ENCODE results near the gene CCDC27.

CCDC27 gene

DNA sequence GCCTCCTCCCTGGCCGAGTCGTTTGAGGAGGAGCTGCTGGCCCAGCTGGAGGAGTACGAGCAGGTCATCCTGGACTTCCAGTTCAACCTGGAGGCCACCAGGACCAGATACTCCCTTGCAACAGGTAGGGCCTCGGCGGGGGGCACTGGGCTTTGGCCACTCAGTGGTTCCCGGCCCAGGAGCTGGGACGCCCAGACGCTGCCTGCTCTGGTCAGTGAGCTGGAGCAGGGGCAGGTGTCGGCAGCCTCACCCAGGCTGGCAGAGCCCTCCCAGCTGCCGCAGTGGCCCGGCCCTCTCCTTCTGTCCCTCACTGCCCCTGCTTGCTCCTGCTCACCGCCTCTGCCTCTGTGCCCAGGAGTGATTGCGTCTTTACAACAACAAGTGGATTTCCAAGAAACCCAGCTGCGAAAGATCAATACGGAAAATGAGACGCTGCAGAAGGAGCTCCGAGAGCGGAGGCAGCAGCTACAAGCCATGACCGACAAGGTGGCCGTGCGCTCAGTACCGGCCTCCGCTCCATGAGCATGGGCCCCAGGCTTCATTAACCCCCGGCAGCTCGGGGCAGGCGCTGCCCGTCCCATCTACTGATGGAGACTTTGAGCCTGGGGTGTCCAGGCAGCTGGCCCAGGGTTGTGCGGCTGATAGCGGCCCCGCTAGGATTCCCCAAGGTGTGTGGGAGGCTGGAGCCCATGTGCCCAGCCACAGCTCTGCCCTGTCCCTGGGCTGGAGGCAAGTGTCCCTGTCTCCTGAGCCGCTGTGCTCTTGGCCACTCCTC, 11.3 kb downstream of the CCDC27 start:
- Histone ChIP-seq H3K4me3 (ENCODE audit: low read depth in 1 of 2, low read length in 2 of 2) (no peak overlapping the region), H3K36me3 (ENCODE audit: control insufficient read depth in 1 of 2, insufficient read depth in 2 of 2, low read length in 2 of 2) (no peaks in the 10 kb centered on the region), H3K4me1 (ENCODE audit: control insufficient read depth in 1 of 2, insufficient read depth in 2 of 2, low read length in 2 of 2) (no peaks in the 10 kb centered on the region), H3K27ac (ENCODE audit: low read length) (no peak overlapping the region), H3K9me3 (ENCODE audit: control insufficient read depth in 1 of 2, low read length in 2 of 2) (no peaks in the 10 kb centered on the region), H3K27me3 (ENCODE audit: low read depth, low read length) (no peaks in the 10 kb centered on the region)

DNA sequence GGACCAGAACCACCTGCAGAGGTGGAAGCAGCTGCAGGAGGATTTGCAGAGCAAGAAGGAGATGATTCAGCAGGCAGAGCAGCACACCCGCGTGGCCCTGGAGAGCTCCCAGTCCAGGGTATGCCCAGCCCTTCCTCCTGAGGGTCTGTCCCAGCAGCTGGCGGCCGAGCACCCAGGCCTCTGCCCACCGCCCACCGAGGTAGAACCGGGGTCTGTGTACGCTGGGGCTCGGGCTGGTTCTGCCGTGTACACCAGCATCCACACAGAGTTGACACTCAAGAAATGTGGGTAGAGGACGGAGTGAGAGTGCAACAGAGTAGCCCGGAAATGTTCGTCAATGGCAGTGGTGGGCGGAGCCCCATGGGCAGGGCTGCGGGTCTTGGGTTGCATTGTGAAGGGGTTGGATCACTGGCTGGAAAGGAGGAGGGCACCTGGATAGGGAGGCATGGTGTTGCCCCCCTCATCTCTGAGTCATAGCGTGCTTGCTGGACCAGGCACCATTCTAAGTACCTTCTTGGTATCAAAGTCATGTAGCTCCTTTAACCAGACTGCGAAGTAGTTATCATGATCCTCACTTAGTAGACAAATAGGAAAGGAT, 15.2 kb downstream of the CCDC27 start:
- H3K4me3 ChIP-seq (ENCODE audit: low read depth in 1 of 2, low read length in 2 of 2): no peak overlapping the region
- no peaks in the 10 kb centered on the region for H3K36me3 ChIP-seq (ENCODE audit: control insufficient read depth in 1 of 2, insufficient read depth in 2 of 2, low read length in 2 of 2)
- no peaks in the 10 kb centered on the region for H3K27me3 ChIP-seq (ENCODE audit: low read depth, low read length)
- no peak overlapping the region for H3K27ac ChIP-seq (ENCODE audit: low read length)
- H3K4me1 ChIP-seq (ENCODE audit: control insufficient read depth in 1 of 2, insufficient read depth in 2 of 2, low read length in 2 of 2): peaks cover 0 to 11% of the 10 kb centered on the region in 2 donors
- H3K9me3 ChIP-seq (ENCODE audit: control insufficient read depth in 1 of 2, low read length in 2 of 2): no peaks in the 10 kb centered on the region

DNA sequence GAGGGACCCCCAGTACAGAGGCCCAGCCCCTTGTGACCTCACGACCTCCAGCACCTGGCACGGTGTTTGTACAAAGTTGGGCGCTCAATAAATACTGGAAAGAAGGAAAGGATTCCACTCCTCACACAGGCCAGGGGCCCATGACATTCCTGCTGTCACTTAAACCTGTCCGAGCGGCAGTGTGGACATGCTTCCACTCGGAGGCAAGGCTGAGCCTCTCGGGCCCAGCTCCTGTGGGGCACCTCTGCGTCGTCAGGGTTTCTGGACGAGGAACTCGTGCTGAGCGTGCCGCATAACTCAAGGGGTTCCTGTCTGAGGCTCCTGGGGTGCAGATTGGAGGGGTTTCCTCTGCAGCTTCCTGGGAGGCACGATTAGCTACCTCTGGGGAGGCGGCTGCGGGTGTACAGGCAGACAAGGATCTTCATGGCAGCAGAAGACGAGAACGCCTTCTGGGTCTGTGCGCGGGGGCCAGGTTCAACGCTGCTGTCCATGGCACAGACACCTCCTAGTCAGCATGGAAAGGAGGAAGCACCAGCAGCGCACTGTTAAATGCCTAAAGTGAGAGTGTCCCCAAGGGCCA, 16.7 kb downstream of the CCDC27 start:
- Histone ChIP-seq H3K4me1 (ENCODE audit: control insufficient read depth in 1 of 2, insufficient read depth in 2 of 2, low read length in 2 of 2) (peaks cover 0 to 11% of the 10 kb centered on the region in 2 donors), H3K27me3 (ENCODE audit: low read depth, low read length) (no peaks in the 10 kb centered on the region), H3K36me3 (ENCODE audit: control insufficient read depth in 1 of 2, insufficient read depth in 2 of 2, low read length in 2 of 2) (no peaks in the 10 kb centered on the region), H3K9me3 (ENCODE audit: control insufficient read depth in 1 of 2, low read length in 2 of 2) (no peaks in the 10 kb centered on the region), H3K4me3 (ENCODE audit: low read depth in 1 of 2, low read length in 2 of 2) (no peak overlapping the region), H3K27ac (ENCODE audit: low read length) (no peak overlapping the region)

- H3K4me1 ChIP-seq (ENCODE audit: control insufficient read depth in 1 of 2, insufficient read depth in 2 of 2, low read length in 2 of 2): peaks cover 0 to 14% of the 10 kb centered on the region in 2 donors
- H3K9me3 ChIP-seq (ENCODE audit: control insufficient read depth in 1 of 2, low read length in 2 of 2): no peaks in the 10 kb centered on the region
- H3K27ac ChIP-seq (ENCODE audit: low read length): no peak overlapping the region
- H3K27me3 ChIP-seq (ENCODE audit: low read depth, low read length): no peaks in the 10 kb centered on the region
- no peak overlapping the region for H3K4me3 ChIP-seq (ENCODE audit: low read depth in 1 of 2, low read length in 2 of 2)
- no peaks in the 10 kb centered on the region for H3K36me3 ChIP-seq (ENCODE audit: control insufficient read depth in 1 of 2, insufficient read depth in 2 of 2, low read length in 2 of 2)
Measured at GRCh38 chr1:3770047-3770765, 18.0 kb downstream of the CCDC27 start.

DNA sequence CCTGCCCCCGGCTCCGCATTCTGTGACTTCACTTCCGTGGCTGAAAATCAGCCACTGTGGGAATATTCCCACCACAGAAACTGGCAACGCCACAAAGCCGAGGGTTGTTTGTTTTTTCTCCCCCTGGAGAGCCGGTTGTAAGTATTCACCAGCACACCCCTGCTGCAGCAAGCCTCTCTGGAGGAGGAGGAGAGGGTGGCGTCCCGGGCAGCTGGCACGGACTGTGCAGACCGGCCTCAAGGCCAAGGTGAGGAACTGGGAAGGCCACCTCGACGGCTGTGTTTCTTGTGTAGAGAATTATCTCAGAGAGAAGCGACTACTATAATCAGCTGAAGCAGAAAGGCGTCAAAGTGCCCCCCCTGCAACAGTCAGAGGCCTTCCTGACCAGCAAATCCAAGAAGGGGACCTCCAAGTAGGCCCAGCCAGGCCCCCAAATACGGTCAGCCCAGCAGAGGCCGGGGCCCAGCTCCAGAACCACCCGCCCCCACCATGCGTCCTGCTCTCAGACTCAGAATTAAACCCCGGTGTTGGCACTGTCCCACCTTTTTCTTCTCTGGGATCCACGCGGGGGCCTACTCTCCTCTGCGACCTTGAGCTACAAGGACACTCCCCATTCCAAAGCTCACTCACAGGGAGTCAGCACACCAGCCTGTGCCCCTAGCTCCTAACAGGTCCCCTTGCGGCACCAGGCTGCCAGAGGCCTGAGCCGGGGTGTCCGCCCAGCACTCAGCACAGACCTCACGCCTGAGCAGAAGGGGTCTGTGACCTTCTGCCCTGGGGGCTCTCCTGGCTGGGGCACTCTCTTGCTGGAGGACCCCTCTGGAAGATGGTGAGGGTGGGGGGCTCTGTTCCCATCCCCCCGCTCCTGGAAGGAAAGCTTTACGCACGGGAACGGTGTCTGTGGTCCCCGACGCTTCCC, 19.1 kb downstream of the CCDC27 start:
- Histone ChIP-seq H3K27me3 (ENCODE audit: low read depth, low read length) (no peaks in the 10 kb centered on the region), H3K4me1 (ENCODE audit: control insufficient read depth in 1 of 2, insufficient read depth in 2 of 2, low read length in 2 of 2) (peaks cover 0 to 24% of the 10 kb centered on the region in 2 donors), H3K9me3 (ENCODE audit: control insufficient read depth in 1 of 2, low read length in 2 of 2) (no peaks in the 10 kb centered on the region), H3K36me3 (ENCODE audit: control insufficient read depth in 1 of 2, insufficient read depth in 2 of 2, low read length in 2 of 2) (no peaks in the 10 kb centered on the region), H3K27ac (ENCODE audit: low read length) (no peak overlapping the region), H3K4me3 (ENCODE audit: low read depth in 1 of 2, low read length in 2 of 2) (peak overlapping the region; percentile 39 to 79)

- Histone ChIP-seq H3K27ac (ENCODE audit: low read length) (no peak overlapping the region), H3K9me3 (ENCODE audit: control insufficient read depth in 1 of 2, low read length in 2 of 2) (no peaks in the 10 kb centered on the region), H3K4me1 (ENCODE audit: control insufficient read depth in 1 of 2, insufficient read depth in 2 of 2, low read length in 2 of 2) (peaks cover 0 to 24% of the 10 kb centered on the region in 2 donors), H3K4me3 (ENCODE audit: low read depth in 1 of 2, low read length in 2 of 2) (peak overlapping the region; percentile 39 to 79), H3K36me3 (ENCODE audit: control insufficient read depth in 1 of 2, insufficient read depth in 2 of 2, low read length in 2 of 2) (no peaks in the 10 kb centered on the region), H3K27me3 (ENCODE audit: low read depth, low read length) (no peaks in the 10 kb centered on the region)
Measured at GRCh38 chr1:3772027-3772714, 19.9 kb downstream of the CCDC27 start.

GRCh38 chr1:3772715-3773571, 20.7 kb downstream of the CCDC27 start, which contains the start of gene SMIM1:
TSS of gene SMIM1 (plus strand) at chr1:3772749. CDS start at chr1:3775374, 2,625 bp downstream.
- Histone ChIP-seq H3K4me1 (ENCODE audit: control insufficient read depth in 1 of 2, insufficient read depth in 2 of 2, low read length in 2 of 2) (peaks cover 0 to 24% of the 10 kb centered on the region in 2 donors), H3K9me3 (ENCODE audit: control insufficient read depth in 1 of 2, low read length in 2 of 2) (no peaks in the 10 kb centered on the region), H3K27me3 (ENCODE audit: low read depth, low read length) (no peaks in the 10 kb centered on the region), H3K36me3 (ENCODE audit: control insufficient read depth in 1 of 2, insufficient read depth in 2 of 2, low read length in 2 of 2) (peaks cover 0 to 2% of the 10 kb centered on the region in 2 donors), H3K27ac (ENCODE audit: low read length) (no peak within 1 kb of the TSS), H3K4me3 (ENCODE audit: low read depth in 1 of 2, low read length in 2 of 2) (peak within 1 kb of the TSS; percentile 39 to 79)

DNA sequence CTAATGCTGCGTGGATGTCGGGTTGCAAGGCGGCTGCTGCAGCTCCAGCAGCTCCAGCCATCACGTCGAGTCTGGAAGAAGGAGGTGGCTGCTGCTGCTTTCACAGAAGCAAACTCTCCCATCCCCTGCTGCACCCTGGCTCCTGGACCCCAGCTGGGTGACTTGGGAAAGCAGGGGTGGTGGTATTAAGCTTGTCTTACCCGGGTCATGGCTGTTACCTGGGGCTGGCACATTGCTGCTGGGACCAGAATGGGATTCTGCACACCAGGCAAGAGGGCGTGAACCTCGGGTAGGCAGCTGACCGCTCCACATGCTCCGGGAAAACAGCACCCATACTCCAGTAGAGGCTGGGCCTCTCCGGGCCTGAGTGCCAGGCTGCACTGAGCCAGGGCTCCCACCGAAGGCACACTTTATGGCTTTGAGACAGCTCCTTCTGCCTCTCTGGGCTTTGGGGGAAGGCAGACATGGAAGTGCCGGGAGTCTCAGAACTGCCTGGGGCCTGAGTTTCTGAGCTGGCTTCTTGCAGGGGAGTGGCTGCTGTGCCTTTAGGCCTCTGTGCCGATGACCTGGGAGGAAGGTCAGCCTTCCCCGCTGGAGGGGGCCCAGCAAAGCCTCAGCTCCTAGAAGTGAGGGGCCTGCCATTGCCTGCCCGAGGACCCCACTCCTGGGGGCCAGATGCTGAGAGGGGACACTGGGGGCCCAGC, 21.5 kb downstream of the CCDC27 start:
- Histone ChIP-seq H3K9me3 (ENCODE audit: control insufficient read depth in 1 of 2, low read length in 2 of 2) (no peaks in the 10 kb centered on the region), H3K27me3 (ENCODE audit: low read depth, low read length) (no peaks in the 10 kb centered on the region), H3K27ac (ENCODE audit: low read length) (no peak overlapping the region), H3K4me3 (ENCODE audit: low read depth in 1 of 2, low read length in 2 of 2) (no peak overlapping the region), H3K4me1 (ENCODE audit: control insufficient read depth in 1 of 2, insufficient read depth in 2 of 2, low read length in 2 of 2) (peaks cover 0 to 24% of the 10 kb centered on the region in 2 donors), H3K36me3 (ENCODE audit: control insufficient read depth in 1 of 2, insufficient read depth in 2 of 2, low read length in 2 of 2) (peaks cover 0 to 10% of the 10 kb centered on the region in 2 donors)

DNA sequence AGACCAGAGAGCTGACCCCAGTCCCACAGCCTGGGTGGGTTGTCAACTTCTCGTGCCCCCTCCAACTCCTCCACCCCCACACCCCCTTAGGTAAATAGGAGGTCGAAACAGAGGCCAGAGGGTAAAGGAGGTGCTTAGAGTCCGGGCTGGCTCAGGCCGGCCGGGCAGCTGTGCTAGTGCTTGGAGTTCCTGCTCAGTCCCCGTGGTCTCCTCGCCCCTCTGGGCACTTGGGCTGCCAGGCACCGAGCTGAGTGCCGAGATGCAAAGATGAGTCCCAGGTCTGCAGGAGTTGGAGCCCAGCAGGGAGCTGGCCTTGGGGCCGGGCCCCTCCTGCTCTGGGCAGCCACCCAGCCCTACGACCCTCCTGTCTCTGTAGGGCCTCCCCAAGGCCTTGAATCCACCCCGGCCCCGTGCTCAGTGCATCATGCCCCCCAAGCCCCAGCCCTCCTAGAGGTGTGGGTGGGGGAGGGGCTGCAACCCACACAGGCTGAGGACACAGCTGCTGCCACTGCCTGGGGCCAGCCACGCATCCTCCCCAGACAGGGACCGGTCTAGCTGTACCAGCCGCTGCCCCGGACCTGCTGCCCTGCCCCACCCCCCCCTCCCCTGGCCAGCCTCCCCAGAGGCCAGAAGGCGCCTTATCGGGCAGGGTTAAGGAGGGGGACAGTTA, 22.2 kb downstream of the CCDC27 start:
- no peaks in the 10 kb centered on the region for H3K27me3 ChIP-seq (ENCODE audit: low read depth, low read length)
- no peaks in the 10 kb centered on the region for H3K9me3 ChIP-seq (ENCODE audit: control insufficient read depth in 1 of 2, low read length in 2 of 2)
- H3K27ac ChIP-seq (ENCODE audit: low read length): no peak overlapping the region
- peaks cover 0 to 17% of the 10 kb centered on the region in 2 donors for H3K36me3 ChIP-seq (ENCODE audit: control insufficient read depth in 1 of 2, insufficient read depth in 2 of 2, low read length in 2 of 2)
- H3K4me3 ChIP-seq (ENCODE audit: low read depth in 1 of 2, low read length in 2 of 2): no peak overlapping the region
- H3K4me1 ChIP-seq (ENCODE audit: control insufficient read depth in 1 of 2, insufficient read depth in 2 of 2, low read length in 2 of 2): peaks cover 0 to 24% of the 10 kb centered on the region in 2 donors

Data from muscle layer of duodenum (tissue), 2 donors.